ENCODE measurements around the gene GIGYF2.

Gene GIGYF2

GRCh38 chr2:232794981-232795380 is 97.8 kb downstream of the GIGYF2 start:
- Histone ChIP-seq H3K27ac (ENCODE audit: extremely low read depth, low read depth, low read length) (no peak overlapping the region), H3K4me1 (ENCODE audit: control insufficient read depth, insufficient read depth, low read length) (no peaks in the 10 kb centered on the region), H3K4me3 (ENCODE audit: low read depth, low read length) (no peak overlapping the region), H3K36me3 (ENCODE audit: control insufficient read depth in 2 of 2, insufficient read depth in 1 of 2, low read length in 2 of 2) (peaks cover 51 to 92% of the 10 kb centered on the region in 2 experiments), H3K9me3 (ENCODE audit: control insufficient read depth, insufficient read depth, low read depth, low read length) (no peaks in the 10 kb centered on the region)
- CTCF ChIA-PET = no interaction called here
- POLR2A ChIA-PET = no interaction called here
- TF ChIP-seq ZNF391 (tag by site-specific recombination; IDR thresholded peaks at IDR 0.05; ENCODE audit: borderline replicate concordance, low read depth) = no peak
- TF ChIP-seq ZNF629 (tag by site-specific recombination; IDR thresholded peaks at IDR 0.05) = no peak
- TF ChIP-seq HIC1 (tag by site-specific recombination; IDR thresholded peaks at IDR 0.05) = no peak

- no peaks in the 10 kb centered on the region for H3K4me1 ChIP-seq (ENCODE audit: control insufficient read depth, insufficient read depth, low read length)
- POLR2A ChIA-PET = no interaction called here
- H3K27ac ChIP-seq (ENCODE audit: extremely low read depth, low read depth, low read length) = no peak overlapping the region
- TF ChIP-seq ZBTB44 (tag by site-specific recombination; IDR thresholded peaks at IDR 0.05) = peak; percentile 67; the same call in 1 of the 2 replicates
- TF ChIP-seq ZBTB17 (tag by site-specific recombination; IDR thresholded peaks at IDR 0.05) = peak; percentile 54
- no peak for TF ChIP-seq ZNF585B (tag by site-specific recombination; IDR thresholded peaks at IDR 0.05)
- TF ChIP-seq ZNF292 (tag by site-specific recombination; IDR thresholded peaks at IDR 0.05; ENCODE audit: borderline replicate concordance, low read depth) = no peak
- H3K36me3 ChIP-seq (ENCODE audit: control insufficient read depth in 2 of 2, insufficient read depth in 1 of 2, low read length in 2 of 2) = peaks cover 59 to 92% of the 10 kb centered on the region in 2 experiments
- CTCF ChIA-PET = interaction anchor here (0.6 kb wide), 1 partner anchor 1116 kb away, joined by 4 read pairs; no protein-coding TSS in a partner anchor
- H3K9me3 ChIP-seq (ENCODE audit: control insufficient read depth, insufficient read depth, low read depth, low read length) = no peaks in the 10 kb centered on the region
- no peak overlapping the region for H3K4me3 ChIP-seq (ENCODE audit: low read depth, low read length)
Measured at GRCh38 chr2:232795920-232796319, 98.8 kb downstream of the GIGYF2 start.

- CTCF ChIA-PET = interaction anchor here (0.8 to 1.1 kb wide), 2 partner anchors 11 to 246 kb away, joined by 3 to 4 read pairs; no protein-coding TSS in a partner anchor
- H3K36me3 ChIP-seq (ENCODE audit: control insufficient read depth in 2 of 2, insufficient read depth in 1 of 2, low read length in 2 of 2) = peaks cover 66 to 85% of the 10 kb centered on the region in 2 experiments
Measured at GRCh38 chr2:232798187-232798586, 101.1 kb downstream of the GIGYF2 start.

More at GRCh38 chr2:232798187-232798586, 101.1 kb downstream of the GIGYF2 start:
- Histone ChIP-seq H3K4me1 (ENCODE audit: control insufficient read depth, insufficient read depth, low read length) (no peaks in the 10 kb centered on the region), H3K27ac (ENCODE audit: extremely low read depth, low read depth, low read length) (no peak overlapping the region), H3K9me3 (ENCODE audit: control insufficient read depth, insufficient read depth, low read depth, low read length) (peaks cover 3% of the 10 kb centered on the region; the same call in 1 of the 2 replicates), H3K4me3 (ENCODE audit: low read depth, low read length) (no peak overlapping the region)
- POLR2A ChIA-PET = no interaction called here
- no peak for TF ChIP-seq ZNF692 (tag by site-specific recombination; IDR thresholded peaks at IDR 0.05)
- TF ChIP-seq HOXC10 (CRISPR knock-in tag; IDR thresholded peaks at IDR 0.05) = no peak
- no peak for TF ChIP-seq GLIS2 (tag by site-specific recombination; IDR thresholded peaks at IDR 0.05)
- no peak for TF ChIP-seq SCRT2 (tag by site-specific recombination; IDR thresholded peaks at IDR 0.05)
- TF ChIP-seq ZBTB49 (tag by site-specific recombination; IDR thresholded peaks at IDR 0.05; ENCODE audit: low read depth) = no peak
- TF ChIP-seq ZNF670 (tag by site-specific recombination; IDR thresholded peaks at IDR 0.05; ENCODE audit: low read depth) = no peak
- TF ChIP-seq KLF9 (tag by site-specific recombination; IDR thresholded peaks at IDR 0.05; ENCODE audit: low read depth) = no peak
- no peak for TF ChIP-seq ZNF19 (tag by site-specific recombination; IDR thresholded peaks at IDR 0.05; ENCODE audit: low read depth)
- TF ChIP-seq ZNF677 (tag by site-specific recombination; IDR thresholded peaks at IDR 0.05) = no peak
- no peak for TF ChIP-seq GLIS1 (tag by site-specific recombination; IDR thresholded peaks at IDR 0.05)
- TF ChIP-seq ZNF501 (tag by site-specific recombination; IDR thresholded peaks at IDR 0.05) = no peak

Measured in HEK293 (cell line).